SU-DHL-6 (cell line): ENCODE data around the gene GPC3.

Experiments used
- H2AFZ ChIP-seq: fragments of 200-600 bp; sonication (generic); 2 replicates; pipeline ENCODE4 v1.6.1; 2014; ENCODE audit warnings: low read depth, mild to moderate bottlenecking, moderate library complexity, mixed read lengths, antibody characterized with exemption, low read length; ENCODE audit not compliant: severe bottlenecking
- H3F3A ChIP-seq: fragments of 200-600 bp; shearing (Covaris generic); 2 replicates; pipeline ENCODE4 v1.6.0; 2016; ENCODE audit warnings: antibody characterized with exemption, mild to moderate bottlenecking; ENCODE audit not compliant: insufficient read depth
- H3K27ac ChIP-seq: fragments of 200-600 bp; sonication (generic); 2 replicates; pipeline ENCODE4 v1.5.1; 2016; ENCODE audit warnings: low read depth, mild to moderate bottlenecking, low read length, moderate library complexity, mixed read lengths
- H3K27me3 ChIP-seq: fragments of 200-600 bp; sonication (generic), shearing (Covaris generic); 2 replicates; pipeline ENCODE4 v1.6.0; 2014; ENCODE audit warnings: mild to moderate bottlenecking, low read length
- H3K36me3 ChIP-seq: fragments of 200-600 bp; sonication (generic); 2 replicates; pipeline ENCODE4 v1.6.1; 2014; ENCODE audit warnings: mild to moderate bottlenecking, low read length, mixed read lengths
- H3K4me2 ChIP-seq: fragments of 300-600, 200-600 bp; shearing (Covaris generic), sonication (generic); 2 replicates; pipeline ENCODE4 v1.6.0; 2014; ENCODE audit warnings: low read length, low read depth, mild to moderate bottlenecking; ENCODE audit not compliant: poor library complexity, severe bottlenecking
- H3K4me3 ChIP-seq: fragments of 200-600 bp; sonication (generic); 2 replicates; pipeline ENCODE4 v1.5.1; 2014; ENCODE audit warnings: antibody characterized with exemption, low read length, mild to moderate bottlenecking, mixed read lengths; ENCODE audit not compliant: insufficient read depth, poor library complexity, severe bottlenecking
- H3K79me2 ChIP-seq: fragments of 200-600 bp; sonication (generic); 2 replicates; pipeline ENCODE4 v1.6.1; 2014; ENCODE audit warnings: mild to moderate bottlenecking, low read length, moderate library complexity; ENCODE audit not compliant: insufficient read depth
- H3K9ac ChIP-seq: fragments of 200-600 bp; sonication (generic); 2 replicates; pipeline ENCODE4 v1.7.0; 2014; ENCODE audit warnings: mild to moderate bottlenecking, low read length
- H3K9me2 ChIP-seq: fragments of 200-600 bp; sonication (generic); replicated peaks from 2 replicates; pipeline ENCODE4 v1.6.1; 2014; ENCODE audit warnings: low read length; ENCODE audit not compliant: insufficient read depth
- H3K9me3 ChIP-seq: fragments of 200-600 bp; sonication (generic); 2 replicates; pipeline ENCODE4 v1.6.1; 2014; ENCODE audit warnings: low read length, mixed read lengths; ENCODE audit not compliant: insufficient read depth
- H4K20me1 ChIP-seq: fragments of 200-600 bp; sonication (generic); 2 replicates; pipeline ENCODE4 v1.6.1; 2014; ENCODE audit warnings: low read depth, mild to moderate bottlenecking, antibody characterized with exemption, low read length, moderate library complexity, mixed read lengths
- EZH2phosphoT487 ChIP-seq: fragments of 200-600 bp; sonication (generic), shearing (Covaris generic); conservative IDR thresholded peaks from 2 replicates; pipeline ENCODE4 v1.6.1; 2018; ENCODE audit warnings: mild to moderate bottlenecking, antibody characterized with exemption, low read length, moderate library complexity, mixed read lengths
- TF ChIP-seq, protein P1 (sequence below): fragments of 200-600 bp; sonication (generic); IDR thresholded peaks from one replicate; pipeline ENCODE4 v1.5.1; 2017; ENCODE audit warnings: antibody characterized with exemption, mild to moderate bottlenecking, low read length, moderate library complexity; ENCODE audit not compliant: insufficient read depth, poor library complexity, severe bottlenecking

GPC3 gene

DNA sequence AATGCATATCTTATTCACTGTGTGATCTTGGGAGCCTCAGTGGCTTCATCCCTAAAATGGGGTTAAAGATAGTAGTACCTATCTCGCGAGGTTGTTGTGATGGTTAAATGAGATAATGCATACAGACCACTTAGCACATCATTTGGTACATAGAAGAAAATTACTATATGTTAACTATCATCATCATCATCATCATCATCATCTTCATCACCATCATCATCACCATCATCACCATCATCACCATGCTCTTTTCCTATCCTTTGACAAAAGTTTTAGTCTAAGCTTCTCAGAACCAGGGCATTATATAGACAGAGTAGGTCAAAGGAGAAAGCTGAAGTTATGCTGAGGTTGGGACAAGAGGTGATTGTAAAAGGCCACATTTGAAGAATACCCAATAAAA is 145.0 kb downstream of the GPC3 start:
- Histone ChIP-seq H3K9me3 (no peaks in the 10 kb centered on the region), H3K4me3 (no peak overlapping the region), H3K27ac (no peak overlapping the region), H3K9ac (no peak overlapping the region), H4K20me1 (no peaks in the 10 kb centered on the region), H3K9me2 (no peaks in the 10 kb centered on the region), H3K79me2 (no peaks in the 10 kb centered on the region), H2AFZ (no peak overlapping the region), H3K36me3 (no peaks in the 10 kb centered on the region), H3K27me3 (no peaks in the 10 kb centered on the region), H3F3A (no peaks in the 10 kb centered on the region), H3K4me2 (no peak overlapping the region)
- TF ChIP-seq, protein P1, sequence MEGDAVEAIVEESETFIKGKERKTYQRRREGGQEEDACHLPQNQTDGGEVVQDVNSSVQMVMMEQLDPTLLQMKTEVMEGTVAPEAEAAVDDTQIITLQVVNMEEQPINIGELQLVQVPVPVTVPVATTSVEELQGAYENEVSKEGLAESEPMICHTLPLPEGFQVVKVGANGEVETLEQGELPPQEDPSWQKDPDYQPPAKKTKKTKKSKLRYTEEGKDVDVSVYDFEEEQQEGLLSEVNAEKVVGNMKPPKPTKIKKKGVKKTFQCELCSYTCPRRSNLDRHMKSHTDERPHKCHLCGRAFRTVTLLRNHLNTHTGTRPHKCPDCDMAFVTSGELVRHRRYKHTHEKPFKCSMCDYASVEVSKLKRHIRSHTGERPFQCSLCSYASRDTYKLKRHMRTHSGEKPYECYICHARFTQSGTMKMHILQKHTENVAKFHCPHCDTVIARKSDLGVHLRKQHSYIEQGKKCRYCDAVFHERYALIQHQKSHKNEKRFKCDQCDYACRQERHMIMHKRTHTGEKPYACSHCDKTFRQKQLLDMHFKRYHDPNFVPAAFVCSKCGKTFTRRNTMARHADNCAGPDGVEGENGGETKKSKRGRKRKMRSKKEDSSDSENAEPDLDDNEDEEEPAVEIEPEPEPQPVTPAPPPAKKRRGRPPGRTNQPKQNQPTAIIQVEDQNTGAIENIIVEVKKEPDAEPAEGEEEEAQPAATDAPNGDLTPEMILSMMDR: no peak
- no peak for TF ChIP-seq EZH2phosphoT487

DNA sequence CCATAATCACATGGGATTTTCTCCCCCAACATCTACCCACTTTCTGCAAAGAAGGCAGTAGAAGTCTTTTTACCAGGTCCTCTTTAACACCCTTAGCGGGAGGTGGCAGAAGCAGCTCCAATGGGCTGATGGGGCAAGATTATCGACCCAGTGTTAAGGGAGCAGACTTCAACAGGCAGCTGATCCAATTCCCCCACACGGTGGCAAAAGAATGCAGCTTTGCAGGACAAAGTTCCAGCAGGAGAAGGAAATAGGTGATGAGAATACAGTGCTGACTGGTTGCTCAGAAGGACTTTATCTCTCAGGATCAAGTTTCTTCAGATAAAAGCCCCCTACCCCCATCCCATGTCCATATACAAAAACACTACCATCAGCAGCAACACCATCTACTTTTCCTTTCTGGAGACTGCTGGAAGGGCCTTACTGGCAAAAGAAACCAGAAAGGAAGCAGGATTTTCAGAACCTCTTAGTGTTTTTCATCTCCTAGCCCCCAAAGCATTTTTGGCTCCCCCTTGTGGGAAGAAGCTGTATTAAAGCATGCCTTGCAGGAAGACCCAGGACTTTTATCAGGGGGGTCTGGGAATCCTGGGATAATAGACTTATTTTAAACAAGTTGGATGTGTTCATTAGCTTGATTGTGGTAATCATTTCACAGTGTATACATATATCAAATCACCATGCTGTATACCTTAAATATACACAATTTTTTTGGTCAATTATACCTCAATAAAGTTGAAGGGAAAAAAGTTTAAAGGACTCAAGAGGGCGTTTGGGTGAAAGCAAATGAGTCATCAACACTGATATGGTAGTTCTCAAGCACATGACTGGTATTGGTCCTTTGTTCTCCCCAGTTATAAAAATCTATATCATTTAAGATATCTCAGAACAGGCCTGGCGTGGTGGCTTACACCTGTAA is 146.4 kb downstream of the GPC3 start:
- Histone ChIP-seq H4K20me1 (no peaks in the 10 kb centered on the region), H3K4me2 (no peak overlapping the region), H3K27me3 (no peaks in the 10 kb centered on the region), H3K27ac (no peak overlapping the region), H3K9ac (no peak overlapping the region), H3K9me3 (no peaks in the 10 kb centered on the region), H2AFZ (no peak overlapping the region), H3F3A (no peaks in the 10 kb centered on the region), H3K9me2 (no peaks in the 10 kb centered on the region), H3K79me2 (no peaks in the 10 kb centered on the region), H3K4me3 (no peak overlapping the region), H3K36me3 (no peaks in the 10 kb centered on the region)
- TF ChIP-seq, protein P1: peak; percentile 23
- TF ChIP-seq EZH2phosphoT487: no peak

GRCh38 chrX:133837091-133837490 is 148.3 kb downstream of the GPC3 start:
- Histone ChIP-seq H3K36me3 (no peaks in the 10 kb centered on the region), H3K9me2 (no peaks in the 10 kb centered on the region), H4K20me1 (no peaks in the 10 kb centered on the region)

More at GRCh38 chrX:133837091-133837490, 148.3 kb downstream of the GPC3 start:
- H2AFZ ChIP-seq: no peak overlapping the region
- no peaks in the 10 kb centered on the region for H3K79me2 ChIP-seq
- no peak for TF ChIP-seq EZH2phosphoT487
- TF ChIP-seq, protein P1: no peak
- no peak overlapping the region for H3K4me2 ChIP-seq
- H3K9me3 ChIP-seq: no peaks in the 10 kb centered on the region
- no peaks in the 10 kb centered on the region for H3F3A ChIP-seq
- H3K9ac ChIP-seq: no peak overlapping the region
- H3K27me3 ChIP-seq: no peaks in the 10 kb centered on the region
- H3K27ac ChIP-seq: no peak overlapping the region
- H3K4me3 ChIP-seq: no peak overlapping the region
